ENCODE results near the gene TNMD.

DNA sequence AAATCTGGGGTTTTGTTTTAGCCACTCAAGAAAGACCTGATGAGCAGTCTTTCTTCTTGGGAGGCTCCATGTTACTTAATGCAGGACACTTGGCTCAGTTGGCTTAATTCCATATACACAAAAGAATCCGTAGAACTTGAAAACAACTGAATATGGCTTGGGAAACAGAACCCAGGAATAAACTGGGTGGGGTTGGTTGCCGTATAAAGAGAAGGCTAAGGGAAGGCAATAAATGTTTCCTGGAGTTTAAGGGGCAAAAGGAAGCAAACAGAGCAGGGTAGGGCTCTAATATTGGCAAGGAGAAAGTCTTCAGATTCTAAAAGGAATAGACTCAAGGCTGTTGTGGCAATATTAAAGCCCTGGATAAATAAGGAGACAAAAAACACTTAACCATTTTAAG lies 8.4 kb downstream of the TNMD start:
- TF ChIP-seq CTCF (IDR thresholded peaks at IDR 0.05) (no peak), POLR2A (IDR thresholded peaks at IDR 0.05) (no peak)
